ENCODE measurements around the gene LRFN2.

The LRFN2 gene

GRCh38 chr6:40587240-40588069 is at the start of gene LRFN2:
LRFN2 (minus strand) TSS chr6:40587364.
- peak; percentile 47 for DNase-seq (ENCODE audit: low spot score)

DNA sequence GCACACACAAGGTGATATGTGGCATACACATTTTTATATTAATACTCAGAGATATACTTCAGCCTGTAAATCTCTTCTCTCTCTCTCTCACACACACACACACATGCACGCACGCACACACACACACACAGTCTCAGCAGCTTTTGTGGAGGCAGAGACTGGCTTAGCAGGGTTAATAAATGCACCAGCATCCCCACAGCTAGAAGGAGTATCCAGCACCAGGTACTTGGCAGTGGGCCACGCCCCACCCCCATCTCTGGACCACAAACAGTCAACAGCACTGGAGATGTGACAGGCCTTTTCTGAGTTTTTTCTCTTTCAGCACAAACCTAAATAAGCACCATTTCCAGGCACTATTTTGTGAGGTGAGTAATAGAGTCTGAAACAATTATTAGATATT is 47.3 kb upstream of the LRFN2 start:
- no peak for DNase-seq (ENCODE audit: low spot score)

- peak; percentile 47 for DNase-seq (ENCODE audit: low spot score)
Observed at GRCh38 chr6:40631744-40632143, 44.6 kb upstream of the LRFN2 start.

GRCh38 chr6:40630488-40630887 is 43.3 kb upstream of the LRFN2 start:
- DNase-seq (ENCODE audit: low spot score), result no peak

- DNase-seq (ENCODE audit: low spot score), result no peak
Observed at GRCh38 chr6:40630051-40630450, 42.9 kb upstream of the LRFN2 start.

GRCh38 chr6:40629463-40629862 is 42.3 kb upstream of the LRFN2 start:
- DNase-seq (ENCODE audit: low spot score), result no peak

DNA sequence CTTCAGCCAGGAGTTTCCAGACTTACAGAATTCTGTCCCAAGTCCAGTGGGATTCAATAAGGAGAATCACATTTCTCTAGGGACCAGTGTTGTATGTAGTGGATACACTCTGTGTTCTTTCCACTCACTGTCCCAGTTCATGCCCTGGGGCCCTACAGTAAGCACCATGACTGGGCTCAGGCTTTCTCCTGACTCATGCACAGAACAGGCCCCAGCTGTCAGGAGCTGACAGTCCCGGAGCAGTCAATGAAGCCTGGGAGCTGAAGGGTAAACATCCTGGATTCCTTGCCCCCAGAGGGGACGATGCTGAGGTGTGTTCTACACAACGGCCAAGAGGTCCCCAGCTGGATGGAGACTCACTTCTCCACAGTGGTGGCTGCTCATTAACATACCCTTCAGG is 40.2 kb upstream of the LRFN2 start:
- DNase-seq (ENCODE audit: low spot score), result no peak

GRCh38 chr6:40626886-40627285 is 39.7 kb upstream of the LRFN2 start:
- no peak for DNase-seq (ENCODE audit: low spot score)

GRCh38 chr6:40623932-40624331 is 36.8 kb upstream of the LRFN2 start:
- DNase-seq (ENCODE audit: low spot score), result no peak

DNA sequence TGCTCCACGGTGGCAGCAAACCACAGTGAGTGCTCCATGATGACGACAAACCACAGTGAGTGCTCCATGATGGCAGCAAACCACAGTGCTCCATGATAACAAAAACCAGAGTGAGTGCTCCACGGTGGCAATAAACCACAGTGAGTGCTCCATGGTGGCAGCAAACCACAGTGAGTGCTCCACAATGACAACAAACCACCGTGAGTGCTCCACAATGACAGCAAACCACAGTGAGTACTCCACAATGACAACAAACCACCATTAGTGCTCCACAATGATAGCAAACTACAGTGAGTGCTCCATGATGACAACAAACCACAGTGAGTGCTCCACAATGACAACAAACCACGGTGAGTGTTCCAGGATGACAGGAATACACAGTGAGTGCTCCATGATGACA is 36.0 kb upstream of the LRFN2 start:
- DNase-seq (ENCODE audit: low spot score), result no peak

GRCh38 chr6:40620574-40621240 is 33.5 kb upstream of the LRFN2 start:
- no peak for DNase-seq (ENCODE audit: low spot score)

GRCh38 chr6:40614671-40615070 is 27.5 kb upstream of the LRFN2 start:
- DNase-seq (ENCODE audit: low spot score), result no peak

- DNase-seq (ENCODE audit: low spot score), result no peak
Observed at GRCh38 chr6:40611912-40612311, 24.7 kb upstream of the LRFN2 start.

- DNase-seq (ENCODE audit: low spot score), result no peak
Observed at GRCh38 chr6:40611434-40611833, 24.3 kb upstream of the LRFN2 start.

DNA sequence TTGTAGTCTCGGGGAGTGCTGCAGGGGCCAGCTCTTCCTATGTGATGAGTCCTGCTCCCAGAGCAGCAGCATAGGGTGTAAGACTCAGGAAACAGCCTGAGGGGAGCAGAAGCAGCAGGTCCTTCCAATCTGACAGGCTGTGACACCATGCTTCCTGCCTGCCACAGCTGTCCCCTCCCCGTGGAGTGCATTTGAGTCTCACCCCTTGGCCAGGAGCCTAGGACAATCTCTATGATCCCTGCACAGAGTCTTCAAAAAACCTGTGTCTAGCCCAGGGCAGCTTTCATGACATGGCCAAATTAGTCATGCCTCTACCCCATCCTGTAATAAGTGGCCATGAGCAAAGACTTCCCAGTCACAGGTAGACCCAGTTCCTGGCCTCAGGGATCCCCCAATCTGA is 23.1 kb upstream of the LRFN2 start:
- no peak for DNase-seq (ENCODE audit: low spot score)

DNA sequence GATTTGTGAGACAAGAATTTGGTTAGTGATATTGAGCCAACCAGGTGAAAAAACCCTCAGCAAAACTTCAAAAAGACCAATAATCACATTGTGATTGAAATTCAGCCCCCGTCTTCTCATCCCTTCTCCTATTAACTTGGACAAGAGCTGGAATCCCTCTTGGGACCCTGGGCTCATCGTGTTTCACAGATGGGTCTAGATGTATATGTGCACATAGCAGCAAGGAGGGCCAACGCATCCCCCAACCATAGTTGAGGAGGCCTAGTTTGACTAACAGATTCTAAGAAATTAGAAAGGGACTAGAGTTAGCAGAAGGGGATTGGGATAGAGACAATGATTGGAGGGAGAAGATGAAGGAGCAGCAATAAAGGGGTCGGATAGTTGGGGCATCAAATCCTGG is 19.8 kb upstream of the LRFN2 start:
- DNase-seq (ENCODE audit: low spot score), result no peak

- DNase-seq (ENCODE audit: low spot score), result no peak
Observed at GRCh38 chr6:40606526-40606925, 19.4 kb upstream of the LRFN2 start.

- DNase-seq (ENCODE audit: low spot score), result no peak
Observed at GRCh38 chr6:40604082-40604481, 16.9 kb upstream of the LRFN2 start.

GRCh38 chr6:40599555-40599954 is 12.4 kb upstream of the LRFN2 start:
- DNase-seq (ENCODE audit: low spot score), result no peak

- DNase-seq (ENCODE audit: low spot score), result no peak
Observed at GRCh38 chr6:40598516-40598915, 11.4 kb upstream of the LRFN2 start.

DNA sequence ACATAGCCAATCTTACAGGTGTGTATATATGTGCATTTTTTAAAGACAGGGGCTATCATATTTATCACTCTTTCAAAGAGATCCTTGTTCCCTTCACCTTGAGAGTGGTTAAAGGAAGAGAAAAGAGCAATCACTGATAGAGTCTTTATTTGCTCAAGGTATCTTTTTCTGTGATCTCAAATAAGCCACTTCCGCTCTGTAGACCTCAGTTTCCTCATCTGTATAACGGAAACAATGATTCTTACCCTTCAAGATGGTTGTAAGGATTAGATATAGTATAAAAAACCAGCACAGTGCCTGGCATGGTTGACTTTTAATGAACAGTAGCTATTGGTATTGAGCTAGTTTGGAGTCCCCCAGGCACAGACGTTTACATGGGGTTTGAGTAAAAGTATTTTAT is 10.1 kb upstream of the LRFN2 start:
- DNase-seq (ENCODE audit: low spot score), result no peak

DNA sequence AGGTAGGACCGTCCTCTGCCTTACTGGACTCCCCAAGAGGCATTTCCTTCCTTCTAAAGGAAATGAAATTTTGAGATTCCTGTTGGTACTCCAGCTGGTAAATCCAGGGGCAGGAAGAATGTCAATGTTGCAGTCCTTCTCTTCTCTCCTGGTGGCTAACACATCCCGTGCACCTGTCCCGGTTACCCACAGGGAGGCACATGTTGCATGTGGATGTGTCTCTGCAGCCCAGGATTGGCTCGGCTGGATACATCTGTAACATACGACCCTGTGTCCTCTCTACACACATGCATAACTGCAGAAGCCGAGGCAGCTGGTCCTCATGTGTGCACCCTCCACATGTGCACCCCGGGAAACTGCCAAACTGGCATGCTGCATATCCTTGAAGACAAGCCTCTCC is 1.3 kb upstream of the LRFN2 start:
- no peak for DNase-seq (ENCODE audit: low spot score)

DNA sequence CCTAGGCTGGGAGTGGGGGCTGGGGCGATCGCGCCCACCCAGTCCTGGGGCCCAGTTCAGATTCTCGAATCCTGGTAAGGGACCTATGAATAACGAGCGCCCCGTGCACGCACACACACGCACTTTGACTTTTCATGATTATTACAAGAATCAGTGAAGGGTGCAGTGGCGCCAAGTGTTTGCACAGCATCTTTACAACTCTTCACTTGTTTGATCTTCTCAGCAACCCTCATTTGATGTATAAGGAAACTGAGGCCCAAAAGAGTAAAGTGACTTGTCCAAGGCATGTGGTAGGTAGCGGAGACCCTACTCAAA is 863 bp upstream of the LRFN2 start:
- DNase-seq (ENCODE audit: low spot score), result no peak
